ENCODE data around the gene PPIP5K1. TPM values are rescaled to one million over a fixed set of nuclear protein-coding genes. Genes with fewer than 3 reads are reported as not detected.

Gene PPIP5K1
- total RNA-seq, 1 donor from 2014 or later: 52.1 TPM

DNA sequence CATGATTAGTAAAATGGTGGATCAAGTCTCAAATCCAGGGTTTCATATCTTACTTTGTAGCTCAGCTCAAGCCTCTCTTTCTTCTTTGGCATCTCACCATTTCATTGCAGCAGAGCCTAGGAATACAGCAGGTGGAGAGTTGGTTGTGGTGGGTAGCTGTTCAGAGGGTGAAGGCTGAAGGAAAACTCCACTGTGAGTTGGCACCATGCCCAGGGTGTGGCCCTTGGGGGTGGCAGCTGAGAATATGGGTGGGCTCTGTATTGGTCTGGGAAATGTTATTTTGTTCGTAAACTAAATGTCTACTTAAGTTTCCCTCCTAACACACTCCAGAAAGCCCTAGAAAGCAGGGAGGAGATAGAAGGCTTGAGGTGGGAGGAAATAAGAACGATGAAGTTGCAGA is 74.3 kb downstream of the PPIP5K1 start:
- peaks cover 54% of the 10 kb centered on the region for H3K27me3 Mint-ChIP-seq
- H3K27ac Mint-ChIP-seq: no peak overlapping the region
- peaks cover 25% of the 10 kb centered on the region for H3K4me1 Mint-ChIP-seq (ENCODE audit: low read depth)
- TF ChIP-seq CTCF (IDR thresholded peaks at IDR 0.05; ENCODE audit: unreplicated experiment): no peak
- H3K9me3 Mint-ChIP-seq (ENCODE audit: low read depth): no peaks in the 10 kb centered on the region
- no peak for DNase-seq (ENCODE audit: low spot score, unreplicated experiment)
- H3K36me3 Mint-ChIP-seq (ENCODE audit: insufficient read depth): no peaks in the 10 kb centered on the region
- H3K4me3 Mint-ChIP-seq (ENCODE audit: low read depth): no peak overlapping the region

DNA sequence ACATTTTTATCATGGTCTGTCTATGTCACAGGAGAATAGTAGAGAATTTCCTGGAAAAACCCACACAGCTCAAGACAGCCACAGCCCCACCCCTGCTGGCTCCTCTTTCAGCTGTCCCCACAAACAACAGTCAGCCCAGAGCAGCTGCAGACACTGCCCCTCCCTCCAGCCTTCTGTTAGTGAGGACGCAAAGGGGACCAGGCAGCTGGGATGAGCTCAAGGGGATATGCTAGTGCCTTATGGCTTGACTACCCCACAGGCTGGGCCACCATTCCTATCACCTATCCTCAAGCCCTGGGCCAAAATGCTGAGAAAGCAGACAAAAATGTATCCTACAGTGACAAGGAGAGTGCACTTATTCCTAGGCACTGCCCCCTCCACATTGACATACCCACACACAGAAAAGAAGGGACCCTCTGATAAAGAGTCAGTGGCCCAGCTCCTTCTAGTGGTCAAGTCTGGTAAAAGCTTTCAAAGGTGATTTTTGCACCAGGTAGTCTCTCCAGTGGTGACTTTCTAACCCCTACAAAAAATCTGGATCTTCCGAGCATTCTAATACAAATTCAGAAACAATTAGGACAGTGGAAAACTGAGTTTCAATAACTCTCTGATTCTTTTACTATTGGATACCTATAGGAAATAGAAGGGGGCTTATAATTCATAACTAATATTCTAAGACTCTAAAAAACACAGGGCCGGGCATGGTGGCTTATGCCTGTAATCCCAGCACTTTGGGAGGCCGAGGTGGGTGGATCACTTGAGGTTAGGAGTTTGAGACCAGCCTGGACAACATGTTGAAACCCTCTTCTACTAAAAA is 75.6 kb downstream of the PPIP5K1 start:
- Mint-ChIP-seq H3K36me3 (ENCODE audit: insufficient read depth) (no peaks in the 10 kb centered on the region), H3K4me3 (ENCODE audit: low read depth) (no peak overlapping the region), H3K27ac (no peak overlapping the region), H3K9me3 (ENCODE audit: low read depth) (no peaks in the 10 kb centered on the region), H3K27me3 (peaks cover 46% of the 10 kb centered on the region), H3K4me1 (ENCODE audit: low read depth) (peaks cover 33% of the 10 kb centered on the region)
- peak; percentile 71 for TF ChIP-seq CTCF (IDR thresholded peaks at IDR 0.05; ENCODE audit: unreplicated experiment)
- DNase-seq (ENCODE audit: low spot score, unreplicated experiment): no peak

- no peak for DNase-seq (ENCODE audit: low spot score, unreplicated experiment)
- Mint-ChIP-seq H3K4me3 (ENCODE audit: low read depth) (no peak overlapping the region), H3K9me3 (ENCODE audit: low read depth) (no peaks in the 10 kb centered on the region), H3K36me3 (ENCODE audit: insufficient read depth) (no peaks in the 10 kb centered on the region), H3K27ac (no peak overlapping the region), H3K4me1 (ENCODE audit: low read depth) (peaks cover 29% of the 10 kb centered on the region), H3K27me3 (peaks cover 38% of the 10 kb centered on the region)
- no peak for TF ChIP-seq CTCF (IDR thresholded peaks at IDR 0.05; ENCODE audit: unreplicated experiment)
These were observed 76.5 kb downstream of the PPIP5K1 start for GRCh38 chr15:43513550-43513949.

DNA sequence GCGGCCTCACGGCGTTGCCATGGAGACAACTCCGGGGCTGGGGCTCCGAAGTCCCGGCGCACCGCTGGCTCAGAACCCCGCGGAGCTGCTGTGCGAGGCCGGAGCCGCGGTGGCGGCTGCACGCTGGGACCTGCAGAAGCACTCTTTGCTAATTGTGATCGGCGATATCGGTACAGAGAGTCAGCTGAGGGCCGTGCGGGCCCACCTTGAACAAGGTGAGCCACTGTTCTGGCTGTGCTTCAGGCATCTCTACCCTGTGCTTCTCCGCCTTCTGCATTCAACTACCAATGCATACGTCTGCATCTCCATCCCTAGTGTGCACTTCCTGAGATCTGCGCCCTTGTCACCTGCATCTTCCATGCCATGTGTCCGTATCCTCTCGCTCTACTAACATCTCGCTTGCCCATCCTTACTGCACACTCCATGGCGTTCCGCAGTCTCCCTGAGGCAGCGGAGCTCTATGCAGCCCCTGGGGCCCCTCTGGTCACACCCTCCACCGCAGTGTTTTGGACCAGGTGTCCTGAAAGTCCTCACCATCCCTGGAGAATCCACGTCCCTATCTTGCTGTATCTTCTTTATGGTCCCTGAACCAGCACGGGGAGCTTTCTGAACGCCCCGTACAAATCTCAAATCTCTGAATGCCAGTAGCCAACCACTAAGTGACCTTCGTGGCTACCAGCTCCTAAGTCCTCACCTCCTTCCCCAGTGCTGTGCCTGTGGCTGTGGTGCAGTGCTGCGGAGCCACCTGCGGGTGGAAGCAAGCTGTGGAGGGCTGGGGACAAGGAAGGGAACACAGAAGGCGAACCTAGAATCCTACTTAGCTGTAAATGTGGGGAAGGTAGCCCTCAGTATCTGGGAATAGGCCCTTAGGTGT is 78.8 kb downstream of the PPIP5K1 start:
- H3K36me3 Mint-ChIP-seq (ENCODE audit: insufficient read depth): no peaks in the 10 kb centered on the region
- H3K27me3 Mint-ChIP-seq: peaks cover 32% of the 10 kb centered on the region
- peaks cover 12% of the 10 kb centered on the region for H3K4me1 Mint-ChIP-seq (ENCODE audit: low read depth)
- H3K27ac Mint-ChIP-seq: no peak overlapping the region
- peak; percentile 23 for TF ChIP-seq CTCF (IDR thresholded peaks at IDR 0.05; ENCODE audit: unreplicated experiment)
- DNase-seq (ENCODE audit: low spot score, unreplicated experiment): no peak
- H3K4me3 Mint-ChIP-seq (ENCODE audit: low read depth): peak overlapping the region; percentile 88
- H3K9me3 Mint-ChIP-seq (ENCODE audit: low read depth): no peaks in the 10 kb centered on the region

DNA sequence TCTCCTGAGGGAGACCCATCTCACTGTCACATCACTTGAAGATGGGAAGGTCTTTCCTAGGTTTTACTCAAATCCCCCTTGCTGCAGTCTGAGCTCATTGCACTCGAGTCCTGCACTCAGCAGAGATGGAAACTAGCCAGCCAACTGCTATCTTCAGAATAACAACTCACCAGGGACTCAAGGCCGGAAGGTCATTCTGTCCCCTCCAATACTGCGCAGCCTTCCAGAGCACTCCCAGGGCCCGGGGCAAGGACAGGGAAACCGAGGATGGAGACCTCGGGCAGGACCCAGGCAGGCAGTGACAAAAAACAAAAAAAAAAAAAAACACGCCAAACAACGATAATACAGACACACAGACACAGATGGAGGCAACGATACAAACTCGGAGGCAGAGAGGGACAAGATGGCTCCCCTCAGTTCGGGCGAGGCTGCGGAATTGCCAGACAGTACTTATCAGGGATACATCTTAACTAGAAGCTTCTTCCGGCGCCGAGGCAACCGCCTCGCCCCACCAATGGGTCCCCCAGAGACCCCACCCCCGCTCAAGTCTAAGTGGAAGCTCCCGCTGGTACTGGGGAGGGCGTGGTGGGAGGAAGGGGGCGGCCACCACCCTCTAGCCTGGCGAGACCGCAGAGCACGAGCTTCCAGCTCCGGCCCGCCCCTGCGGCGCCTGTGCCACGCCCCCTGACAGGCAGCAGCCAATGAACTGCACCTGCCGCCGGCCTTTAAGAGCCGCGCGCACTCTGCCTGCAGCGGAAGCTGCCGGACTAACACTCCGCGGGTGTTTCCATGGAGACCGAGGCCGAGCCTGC is 79.6 kb downstream of the PPIP5K1 start:
- peak overlapping the region; percentile 89 for H3K27ac Mint-ChIP-seq
- no peaks in the 10 kb centered on the region for H3K36me3 Mint-ChIP-seq (ENCODE audit: insufficient read depth)
- H3K4me1 Mint-ChIP-seq (ENCODE audit: low read depth): peaks cover 12% of the 10 kb centered on the region

More for the DNA sequence above, 79.6 kb downstream of the PPIP5K1 start:
- Mint-ChIP-seq H3K27me3 (peaks cover 23% of the 10 kb centered on the region), H3K4me3 (ENCODE audit: low read depth) (peak overlapping the region; percentile 88), H3K9me3 (ENCODE audit: low read depth) (no peaks in the 10 kb centered on the region)
- no peak for TF ChIP-seq CTCF (IDR thresholded peaks at IDR 0.05; ENCODE audit: unreplicated experiment)
- peak; percentile 97 for DNase-seq (ENCODE audit: low spot score, unreplicated experiment)
